GM18505 (cell line): ENCODE data around the gene SLC25A13.
"Not testable (repeated sequence)": the region's sequence is repeated elsewhere in the genome, so short reads cannot be mapped to it uniquely, and the experiment has no call there.

Experiments
- ATAC-seq: cut with Tn5 transposase; IDR thresholded peaks from one replicate; pipeline ENCODE4 v1.9.1; 2021; ENCODE audit not compliant: unreplicated experiment
- POLR2A ChIP-seq: IDR thresholded peaks from 4 replicates; pipeline ENCODE4 v1.6.1; 2011; ENCODE audit warnings: borderline replicate concordance; ENCODE audit not compliant: insufficient read depth, insufficient read length; ENCODE audit errors: extremely low read depth

Gene SLC25A13

GRCh38 chr7:96313940-96314339 lies 8.0 kb downstream of the SLC25A13 start:
- no peak for ATAC-seq

GRCh38 chr7:96312502-96312901 lies 9.4 kb downstream of the SLC25A13 start:
- no peak for TF ChIP-seq POLR2A
- ATAC-seq, result no peak

More at GRCh38 chr7:96313940-96314339, 8.0 kb downstream of the SLC25A13 start:
- no peak for TF ChIP-seq POLR2A

GRCh38 chr7:96311967-96312366 lies 9.9 kb downstream of the SLC25A13 start:
- TF ChIP-seq POLR2A, result no peak
- ATAC-seq, result no peak

GRCh38 chr7:96310110-96310509 lies 11.8 kb downstream of the SLC25A13 start:
- no peak for ATAC-seq
- no peak for TF ChIP-seq POLR2A

GRCh38 chr7:96308950-96309263 lies 13.0 kb downstream of the SLC25A13 start:
- no peak for TF ChIP-seq POLR2A

GRCh38 chr7:96308253-96308949 lies 13.5 kb downstream of the SLC25A13 start:
- no peak for ATAC-seq
- TF ChIP-seq POLR2A, result no peak

More at GRCh38 chr7:96308950-96309263, 13.0 kb downstream of the SLC25A13 start:
- ATAC-seq, result no peak

- TF ChIP-seq POLR2A, result no peak
- no peak for ATAC-seq
Measured at GRCh38 chr7:96306385-96307125, 15.3 kb downstream of the SLC25A13 start.

- ATAC-seq, result no peak
- TF ChIP-seq POLR2A, result no peak
Measured at GRCh38 chr7:96305915-96306314, 16.0 kb downstream of the SLC25A13 start.

- TF ChIP-seq POLR2A, result no peak
- ATAC-seq, result no peak
Measured at GRCh38 chr7:96304573-96304972, 17.3 kb downstream of the SLC25A13 start.

- ATAC-seq, result no peak
Measured at GRCh38 chr7:96303686-96304443, 18.0 kb downstream of the SLC25A13 start.

GRCh38 chr7:96303105-96303685 lies 18.7 kb downstream of the SLC25A13 start:
- no peak for ATAC-seq
- TF ChIP-seq POLR2A, result no peak

More at GRCh38 chr7:96303686-96304443, 18.0 kb downstream of the SLC25A13 start:
- no peak for TF ChIP-seq POLR2A

GRCh38 chr7:96300986-96301385 lies 20.9 kb downstream of the SLC25A13 start:
- no peak for TF ChIP-seq POLR2A

GRCh38 chr7:96300502-96300901 lies 21.4 kb downstream of the SLC25A13 start:
- TF ChIP-seq POLR2A, result no peak
- ATAC-seq, result no peak

More at GRCh38 chr7:96300986-96301385, 20.9 kb downstream of the SLC25A13 start:
- no peak for ATAC-seq

- no peak for ATAC-seq
- TF ChIP-seq POLR2A, result no peak
Measured at GRCh38 chr7:96299496-96299895, 22.4 kb downstream of the SLC25A13 start.

GRCh38 chr7:96297876-96298275 lies 24.0 kb downstream of the SLC25A13 start:
- no peak for TF ChIP-seq POLR2A
- no peak for ATAC-seq

- ATAC-seq, result not testable (repeated sequence)
Measured at GRCh38 chr7:96297446-96297845, 24.5 kb downstream of the SLC25A13 start.

- not testable (repeated sequence) for ATAC-seq
Measured at GRCh38 chr7:96293911-96294310, 28.0 kb downstream of the SLC25A13 start.
